ENCODE measurements around the gene PINK1.
A peak's percentile ranks its signal among the peaks of the same experiment; 100 is the strongest.

The PINK1 gene

GRCh38 chr1:20611652-20612051 lies 21.6 kb upstream of the PINK1 start:
- no peak for DNase-seq (ENCODE audit: low read depth)

GRCh38 chr1:20612221-20612746 lies 21.0 kb upstream of the PINK1 start:
- DNase-seq (ENCODE audit: low read depth), result no peak

GRCh38 chr1:20614131-20614579 lies 19.1 kb upstream of the PINK1 start:
- DNase-seq (ENCODE audit: low read depth), result no peak

GRCh38 chr1:20615946-20616846 lies 17.1 kb upstream of the PINK1 start:
- no peak for DNase-seq (ENCODE audit: low read depth)

- DNase-seq (ENCODE audit: low read depth), result no peak
Observed at GRCh38 chr1:20616847-20617487, 16.3 kb upstream of the PINK1 start.

GRCh38 chr1:20618550-20618949 lies 14.7 kb upstream of the PINK1 start:
- DNase-seq (ENCODE audit: low read depth), result no peak

- DNase-seq (ENCODE audit: low read depth), result no peak
Observed at GRCh38 chr1:20619999-20620398, 13.3 kb upstream of the PINK1 start.

- no peak for DNase-seq (ENCODE audit: low read depth)
Observed at GRCh38 chr1:20621012-20621411, 12.2 kb upstream of the PINK1 start.

- DNase-seq (ENCODE audit: low read depth), result no peak
Observed at GRCh38 chr1:20624709-20625108, 8.5 kb upstream of the PINK1 start.

GRCh38 chr1:20625176-20626097 lies 7.8 kb upstream of the PINK1 start:
- no peak for DNase-seq (ENCODE audit: low read depth)

GRCh38 chr1:20626098-20626427 lies 7.2 kb upstream of the PINK1 start:
- no peak for DNase-seq (ENCODE audit: low read depth)

GRCh38 chr1:20626524-20626923 lies 6.7 kb upstream of the PINK1 start:
- DNase-seq (ENCODE audit: low read depth), result no peak

- no peak for DNase-seq (ENCODE audit: low read depth)
Observed at GRCh38 chr1:20630729-20631128, 2.5 kb upstream of the PINK1 start.

GRCh38 chr1:20632386-20632785 lies 872 bp upstream of the PINK1 start:
- DNase-seq (ENCODE audit: low read depth), result no peak

- no peak for DNase-seq (ENCODE audit: low read depth)
Observed at GRCh38 chr1:20634065-20634593, 871 bp downstream of the PINK1 start.

GRCh38 chr1:20634594-20635084 lies 1.4 kb downstream of the PINK1 start:
- no peak for DNase-seq (ENCODE audit: low read depth)

GRCh38 chr1:20636785-20637347 lies 3.6 kb downstream of the PINK1 start:
- DNase-seq (ENCODE audit: low read depth), result no peak

- DNase-seq (ENCODE audit: low read depth), result peak; percentile 49
Observed at GRCh38 chr1:20640183-20640597, 6.9 kb downstream of the PINK1 start.

GRCh38 chr1:20641975-20642374 lies 8.7 kb downstream of the PINK1 start:
- no peak for DNase-seq (ENCODE audit: low read depth)

- no peak for DNase-seq (ENCODE audit: low read depth)
Observed at GRCh38 chr1:20643080-20643479, 9.8 kb downstream of the PINK1 start.

- no peak for DNase-seq (ENCODE audit: low read depth)
Observed at GRCh38 chr1:20644416-20644815, 11.2 kb downstream of the PINK1 start.

Data from activated T-cell treated with anti-CD3 and anti-CD28 coated beads for 24 hours (primary cell).